PC-3 (cell line): ENCODE measurements around the gene SDHAF3.

Experiments used
- CTCF ChIP-seq: fragments of 300-600 bp; sonication (generic); conservative IDR thresholded peaks from 2 replicates; pipeline ENCODE4 v1.5.1; 2017; ENCODE audit warnings: antibody characterized with exemption, low read depth, mild to moderate bottlenecking, low read length
- EZH2phosphoT487 ChIP-seq: fragments of 300-600 bp; sonication (generic); IDR thresholded peaks from 2 replicates; pipeline ENCODE4 v1.6.1; 2018; ENCODE audit warnings: mild to moderate bottlenecking, antibody characterized with exemption, low read length, borderline replicate concordance

- TF ChIP-seq CTCF (no peak), EZH2phosphoT487 (no peak)
Measured at GRCh38 chr7:97187067-97187466, 69.6 kb downstream of the SDHAF3 start.
